NT2/D1 (cell line): ENCODE data around the gene NPAS3.

Experiments used
- SUZ12 ChIP-seq: IDR thresholded peaks from 2 replicates; pipeline ENCODE4 v1.6.1; 2011; ENCODE audit not compliant: insufficient read length, insufficient read depth; ENCODE audit errors: extremely low read depth
- ZNF274 ChIP-seq: IDR thresholded peaks from 2 replicates; pipeline ENCODE4 v1.6.1; 2011; ENCODE audit warnings: mild to moderate bottlenecking, low read depth, low read length

- no peak for TF ChIP-seq ZNF274
- TF ChIP-seq SUZ12 = no peak
These were observed 816.7 kb downstream of the NPAS3 start for GRCh38 chr14:33755358-33755757.
